ENCODE data around the gene FHIT. TPM values are rescaled to one million over a fixed set of nuclear protein-coding genes. Genes with fewer than 3 reads are reported as not detected.

FHIT gene
- total RNA-seq, 4 donors from 2014 or later = 4.6 to 6.1 (median 5.7) TPM

DNA sequence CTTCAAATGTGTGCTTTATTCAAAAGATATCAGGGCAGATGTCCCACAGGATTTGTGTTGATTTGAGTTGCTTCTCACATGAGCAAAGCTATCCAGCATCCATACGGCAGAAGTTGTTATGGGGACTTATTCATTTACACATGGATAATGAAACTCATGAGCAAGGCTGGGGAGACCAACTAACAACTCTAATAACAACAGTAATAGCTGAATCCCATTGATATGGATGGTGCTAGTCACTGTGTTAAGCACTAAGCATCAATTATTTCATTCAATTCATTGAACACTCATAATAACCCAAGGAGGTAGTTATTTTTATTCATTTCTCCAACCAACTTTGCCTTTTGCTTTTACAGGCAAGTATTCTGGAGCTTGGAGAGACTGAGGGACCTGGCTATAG lies 1107.2 kb downstream of the FHIT start:
- no peaks in the 10 kb centered on the region for H3K27me3 ChIP-seq
- no peaks in the 10 kb centered on the region for H3K9me3 ChIP-seq
- no peak overlapping the region for H3K27ac ChIP-seq (replicated peaks in 1 of 4)
- H3K36me3 ChIP-seq = no peaks in the 10 kb centered on the region
- no peaks in the 10 kb centered on the region for H3K4me1 ChIP-seq
- whole genome bisulfite sequencing = 93% methylated on average over 1 of the region's 1 CpG
- TF ChIP-seq EP300 (IDR thresholded peaks at IDR 0.05) (no peak), POLR2A (IDR thresholded peaks at IDR 0.05; ENCODE audit: low read depth) (no peak), POLR2AphosphoS5 (IDR thresholded peaks at IDR 0.05) (no peak)
- TF ChIP-seq, protein P1, sequence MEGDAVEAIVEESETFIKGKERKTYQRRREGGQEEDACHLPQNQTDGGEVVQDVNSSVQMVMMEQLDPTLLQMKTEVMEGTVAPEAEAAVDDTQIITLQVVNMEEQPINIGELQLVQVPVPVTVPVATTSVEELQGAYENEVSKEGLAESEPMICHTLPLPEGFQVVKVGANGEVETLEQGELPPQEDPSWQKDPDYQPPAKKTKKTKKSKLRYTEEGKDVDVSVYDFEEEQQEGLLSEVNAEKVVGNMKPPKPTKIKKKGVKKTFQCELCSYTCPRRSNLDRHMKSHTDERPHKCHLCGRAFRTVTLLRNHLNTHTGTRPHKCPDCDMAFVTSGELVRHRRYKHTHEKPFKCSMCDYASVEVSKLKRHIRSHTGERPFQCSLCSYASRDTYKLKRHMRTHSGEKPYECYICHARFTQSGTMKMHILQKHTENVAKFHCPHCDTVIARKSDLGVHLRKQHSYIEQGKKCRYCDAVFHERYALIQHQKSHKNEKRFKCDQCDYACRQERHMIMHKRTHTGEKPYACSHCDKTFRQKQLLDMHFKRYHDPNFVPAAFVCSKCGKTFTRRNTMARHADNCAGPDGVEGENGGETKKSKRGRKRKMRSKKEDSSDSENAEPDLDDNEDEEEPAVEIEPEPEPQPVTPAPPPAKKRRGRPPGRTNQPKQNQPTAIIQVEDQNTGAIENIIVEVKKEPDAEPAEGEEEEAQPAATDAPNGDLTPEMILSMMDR (IDR thresholded peaks at IDR 0.05) = no peak
- intact Hi-C loops (cut with DNase I) = no loop called here
- DNase-seq (ENCODE audit: extremely low spot score) = no peak
- H3K4me3 ChIP-seq = no peak overlapping the region

GRCh38 chr3:60142009-60142408 lies 1109.2 kb downstream of the FHIT start:
- Histone ChIP-seq H3K4me3 (no peak overlapping the region), H3K36me3 (no peaks in the 10 kb centered on the region), H3K27ac (replicated peaks in 1 of 4) (no peak overlapping the region), H3K4me1 (no peaks in the 10 kb centered on the region), H3K9me3 (no peaks in the 10 kb centered on the region), H3K27me3 (no peaks in the 10 kb centered on the region)
- intact Hi-C loops (cut with DNase I) = no loop called here
- WGBS = 83% methylated on average over 2 of the region's 2 CpGs
- TF ChIP-seq EP300 (IDR thresholded peaks at IDR 0.05) (no peak), POLR2AphosphoS5 (IDR thresholded peaks at IDR 0.05) (no peak), POLR2A (IDR thresholded peaks at IDR 0.05; ENCODE audit: low read depth) (no peak)
- TF ChIP-seq, protein P1 (IDR thresholded peaks at IDR 0.05) = no peak
- DNase-seq (ENCODE audit: extremely low spot score) = peak; percentile 24

GRCh38 chr3:60140160-60140559 lies 1111.1 kb downstream of the FHIT start:
- Histone ChIP-seq H3K27me3 (no peaks in the 10 kb centered on the region), H3K9me3 (no peaks in the 10 kb centered on the region), H3K36me3 (no peaks in the 10 kb centered on the region), H3K27ac (replicated peaks in 1 of 4) (no peak overlapping the region), H3K4me3 (no peak overlapping the region), H3K4me1 (no peaks in the 10 kb centered on the region)
- intact Hi-C loops (cut with DNase I) = no loop called here
- TF ChIP-seq, protein P1 (IDR thresholded peaks at IDR 0.05) = no peak
- TF ChIP-seq EP300 (IDR thresholded peaks at IDR 0.05) = no peak
- TF ChIP-seq POLR2A (IDR thresholded peaks at IDR 0.05; ENCODE audit: low read depth) = no peak
- no peak for TF ChIP-seq POLR2AphosphoS5 (IDR thresholded peaks at IDR 0.05)
- DNase-seq (ENCODE audit: extremely low spot score) = peak; percentile 75
- WGBS = 85% methylated on average over 1 of the region's 1 CpG

DNA sequence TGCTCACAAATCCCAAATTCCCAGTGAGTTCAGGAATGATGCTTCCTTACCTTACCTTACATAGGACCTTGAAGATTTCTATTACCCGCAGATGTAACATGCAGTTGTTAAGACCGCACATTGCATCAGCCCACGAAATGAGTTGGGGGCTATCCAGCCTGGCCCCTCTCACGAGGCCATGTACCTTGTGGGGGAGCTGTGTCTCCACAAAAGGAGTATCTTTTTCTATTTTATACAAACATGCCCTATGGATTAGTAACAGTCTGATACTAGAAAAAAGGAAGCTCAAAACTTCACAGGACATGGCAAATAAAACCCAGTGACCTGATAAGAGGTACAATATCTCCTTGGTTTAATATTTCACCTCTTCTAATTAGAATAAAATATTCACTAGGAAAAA lies 1114.7 kb downstream of the FHIT start:
- H3K9me3 ChIP-seq = no peaks in the 10 kb centered on the region
- no peaks in the 10 kb centered on the region for H3K27me3 ChIP-seq

More for the DNA sequence above, 1114.7 kb downstream of the FHIT start:
- no peak for DNase-seq (ENCODE audit: extremely low spot score)
- Histone ChIP-seq H3K4me1 (peaks cover 4 to 10% (median 5%) of the 10 kb centered on the region in 4 donors), H3K27ac (replicated peaks in 1 of 4) (no peak overlapping the region), H3K4me3 (no peak overlapping the region), H3K36me3 (no peaks in the 10 kb centered on the region)
- intact Hi-C loops (cut with DNase I) = no loop called here
- TF ChIP-seq, protein P1 (IDR thresholded peaks at IDR 0.05) = no peak
- TF ChIP-seq EP300 (IDR thresholded peaks at IDR 0.05) = no peak
- TF ChIP-seq POLR2A (IDR thresholded peaks at IDR 0.05; ENCODE audit: low read depth) = no peak
- TF ChIP-seq POLR2AphosphoS5 (IDR thresholded peaks at IDR 0.05) = no peak
- 91% methylated on average over 4 of the region's 4 CpGs for WGBS

Measured in esophagus muscularis mucosa (tissue), 4 donors.